GM18873 (cell line): ENCODE data around the gene RNU5B-1.

Source experiments
- ATAC-seq: cut with Tn5 transposase; IDR thresholded peaks from one replicate; pipeline ENCODE4 v1.9.1; 2021; ENCODE audit warnings: mild to moderate bottlenecking, moderate library complexity, moderate number of reproducible peaks; ENCODE audit not compliant: unreplicated experiment, low FRiP score

Gene RNU5B-1

DNA sequence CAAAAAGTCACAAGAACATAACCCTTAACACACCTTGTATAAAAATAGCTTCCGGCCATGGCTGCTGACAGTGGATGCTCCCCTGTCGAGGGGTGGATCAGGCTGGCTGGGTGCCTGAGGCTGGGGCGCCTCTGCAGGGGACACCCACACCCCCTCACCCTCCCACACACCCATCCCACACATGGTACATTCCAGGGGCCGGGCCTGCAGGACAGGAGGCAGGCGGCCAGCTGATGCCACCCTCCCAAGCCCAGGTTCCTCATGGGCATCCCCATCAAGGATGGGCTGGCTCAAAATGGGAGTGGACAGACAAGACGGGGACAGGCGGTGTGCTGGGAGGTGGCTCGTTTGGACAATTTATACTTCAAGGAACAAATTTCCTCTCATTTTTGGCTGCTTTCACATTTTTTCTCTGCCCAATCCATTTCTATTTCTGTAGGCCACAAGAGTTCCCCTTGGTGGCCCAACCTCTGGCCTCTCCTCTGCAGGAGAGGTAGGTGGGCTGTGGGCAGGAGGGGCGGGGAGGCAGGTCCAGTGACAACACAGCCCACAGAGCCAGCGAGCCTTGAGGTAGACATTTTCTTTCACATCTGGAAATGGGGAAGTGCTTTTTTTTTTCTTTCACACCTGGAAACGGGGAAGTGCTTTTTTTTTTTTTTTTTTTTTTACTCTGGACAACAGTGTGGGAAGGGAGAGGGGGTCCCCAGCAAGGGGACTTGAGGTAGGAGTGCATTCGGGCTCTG lies 23.3 kb downstream of the RNU5B-1 start:
- ATAC-seq, result no peak

DNA sequence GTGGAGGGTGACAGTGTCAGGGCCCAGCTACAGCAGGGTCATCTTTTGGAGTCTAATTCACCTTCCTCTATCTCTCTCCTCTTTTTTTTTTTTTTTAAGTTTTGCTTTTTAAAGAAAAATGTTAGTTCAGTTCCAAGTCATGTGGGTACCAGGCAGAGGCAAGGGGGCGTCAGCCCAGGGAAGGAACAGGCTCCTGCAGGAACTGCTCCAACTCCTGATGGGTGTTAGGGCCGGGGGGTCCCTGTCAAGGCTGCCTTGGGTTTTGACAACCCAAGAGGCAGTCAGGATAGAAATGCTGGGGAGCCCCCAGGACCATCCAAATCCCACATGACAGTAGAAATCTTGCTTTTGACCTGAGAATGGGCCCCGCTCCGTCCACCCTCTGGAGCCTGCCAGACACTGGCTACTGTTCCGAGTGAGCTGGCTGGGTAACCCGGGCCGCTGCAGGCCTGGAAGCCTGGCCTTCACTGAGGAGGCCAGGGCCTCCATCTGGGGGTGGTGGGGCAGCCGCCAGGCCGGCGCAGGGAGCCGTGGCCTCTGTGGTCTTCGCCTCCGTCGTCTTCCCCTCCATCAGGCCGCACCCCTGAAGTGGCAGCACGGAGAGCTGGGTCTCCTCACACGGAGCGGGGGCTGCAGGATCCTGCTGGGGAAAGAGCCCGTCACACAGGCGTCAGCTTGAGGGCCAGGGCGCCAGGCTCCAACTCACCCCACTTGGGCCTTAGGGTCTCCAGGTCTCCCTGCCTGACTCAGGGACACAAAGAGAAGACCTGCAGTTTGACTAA lies 24.2 kb downstream of the RNU5B-1 start:
- no peak for ATAC-seq

DNA sequence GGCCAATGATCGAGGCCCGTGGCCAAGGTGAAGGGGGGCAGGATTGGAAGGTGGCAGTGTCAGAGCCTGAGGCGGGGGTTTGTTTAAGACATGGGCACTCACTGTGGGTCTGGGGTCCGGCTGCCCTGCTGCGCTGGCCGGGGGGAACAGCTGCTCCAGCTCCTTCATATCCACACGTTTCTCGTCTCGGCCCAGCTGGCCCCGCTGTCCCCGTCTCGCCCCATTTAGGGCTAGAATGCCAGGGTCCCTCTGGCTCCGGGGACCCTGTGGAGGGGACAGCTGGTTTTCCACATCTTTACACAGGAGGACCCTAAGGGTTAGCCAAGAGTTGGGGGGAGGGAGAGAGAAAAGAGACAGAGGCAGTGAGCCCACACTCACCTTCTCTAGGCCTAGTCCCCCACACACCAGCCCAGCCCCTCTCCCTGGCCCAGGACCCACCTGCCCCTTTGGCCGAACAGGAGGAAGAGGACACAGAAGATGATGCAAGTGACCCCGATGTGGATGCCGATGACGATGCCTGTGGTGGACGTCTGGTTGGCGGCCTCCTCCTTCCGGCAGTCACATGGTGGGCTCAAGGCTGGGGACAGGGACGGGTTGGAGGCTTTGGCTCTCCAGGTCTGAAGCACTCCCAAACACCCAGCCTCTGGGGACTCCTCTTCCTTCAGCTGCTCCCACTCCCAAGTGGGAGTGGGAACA lies 25.0 kb downstream of the RNU5B-1 start:
- no peak for ATAC-seq

DNA sequence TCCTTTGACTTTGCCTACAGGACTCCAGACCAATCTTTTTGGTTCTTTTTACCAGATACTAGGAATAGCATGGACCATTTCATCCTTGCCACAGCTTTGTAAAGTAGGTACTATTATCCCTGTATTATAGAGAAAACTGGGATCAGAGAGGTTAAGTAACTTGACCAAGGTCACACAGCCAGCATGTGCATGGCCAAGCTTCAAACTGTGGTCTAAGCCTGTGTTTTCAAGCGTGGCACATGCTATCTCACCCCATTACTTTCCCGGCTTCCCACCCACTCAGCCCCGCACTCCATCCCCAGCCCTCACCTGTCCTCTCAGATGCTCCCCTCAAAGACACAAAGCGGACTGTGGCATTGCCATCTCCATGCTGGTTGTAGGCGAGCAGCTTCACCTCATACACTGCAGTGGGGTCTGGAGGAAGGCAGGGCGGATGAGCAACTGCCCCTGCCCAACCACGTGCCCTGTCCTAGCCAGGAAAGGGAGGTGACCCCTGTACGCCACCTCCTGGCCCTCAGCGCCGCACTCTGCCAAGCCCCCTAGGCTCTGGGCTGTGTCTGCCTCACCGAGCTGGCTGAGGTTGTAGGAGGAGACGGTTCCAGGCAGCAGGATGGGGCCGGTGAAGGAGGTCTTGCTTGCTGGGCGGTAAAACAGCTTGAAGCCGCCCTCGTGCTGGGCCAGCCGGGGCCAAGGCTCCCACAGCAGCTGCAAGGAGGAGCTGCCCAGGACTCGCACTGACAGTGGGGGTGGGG lies 25.7 kb downstream of the RNU5B-1 start:
- no peak for ATAC-seq

DNA sequence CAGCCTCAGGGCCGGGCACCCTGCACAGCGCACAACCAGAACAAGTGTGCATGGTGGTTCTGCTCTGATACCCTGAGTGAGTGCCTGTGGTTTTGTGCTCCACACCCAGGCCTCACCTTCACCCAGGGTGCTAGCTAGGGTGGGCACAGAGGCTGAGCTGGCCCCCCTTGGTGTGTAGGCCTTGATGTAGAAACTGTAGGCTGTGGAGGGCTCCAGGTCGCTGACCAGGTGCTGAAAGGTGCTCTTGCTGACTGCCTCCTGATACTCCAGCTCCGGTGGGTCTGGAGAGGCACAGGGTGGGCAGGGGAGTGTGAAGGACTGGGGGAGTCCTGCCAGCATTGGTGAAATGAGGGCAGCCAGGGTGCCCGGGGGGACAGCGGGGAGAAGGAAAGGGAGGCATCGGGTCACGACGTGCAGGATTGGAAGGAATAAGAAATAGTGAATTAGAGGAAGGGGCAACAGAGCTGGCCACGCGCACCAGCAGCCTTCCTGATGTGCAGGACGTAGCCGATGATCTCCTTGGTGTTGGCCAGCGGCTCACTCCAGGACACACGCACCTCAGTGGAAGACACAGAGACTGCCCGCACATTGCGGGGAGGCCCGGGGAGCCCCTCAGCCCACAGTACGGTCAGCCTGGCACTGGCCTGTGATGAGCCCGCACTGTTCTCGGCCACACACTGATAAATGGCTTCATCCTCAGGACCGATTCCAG lies 26.6 kb downstream of the RNU5B-1 start:
- no peak for ATAC-seq

DNA sequence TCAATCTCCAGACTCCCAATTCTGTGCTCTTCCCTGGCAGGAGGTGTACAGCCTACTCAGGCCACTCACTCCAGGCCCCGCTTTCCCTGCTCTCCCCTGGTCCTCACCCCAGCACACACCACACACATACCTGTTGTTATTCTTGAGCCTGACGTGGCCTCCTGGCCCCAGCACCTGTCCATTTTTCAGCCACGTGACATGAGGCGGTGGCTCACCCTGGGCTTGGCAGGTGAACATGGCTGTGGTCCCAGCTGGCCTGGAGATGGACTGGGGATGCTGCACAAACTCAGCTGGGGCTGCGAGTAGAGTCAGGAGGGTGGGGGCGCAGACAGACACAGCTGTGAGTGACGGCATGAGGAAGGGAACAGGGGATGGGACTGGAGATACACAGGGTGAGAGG lies 27.3 kb downstream of the RNU5B-1 start:
- ATAC-seq, result no peak

DNA sequence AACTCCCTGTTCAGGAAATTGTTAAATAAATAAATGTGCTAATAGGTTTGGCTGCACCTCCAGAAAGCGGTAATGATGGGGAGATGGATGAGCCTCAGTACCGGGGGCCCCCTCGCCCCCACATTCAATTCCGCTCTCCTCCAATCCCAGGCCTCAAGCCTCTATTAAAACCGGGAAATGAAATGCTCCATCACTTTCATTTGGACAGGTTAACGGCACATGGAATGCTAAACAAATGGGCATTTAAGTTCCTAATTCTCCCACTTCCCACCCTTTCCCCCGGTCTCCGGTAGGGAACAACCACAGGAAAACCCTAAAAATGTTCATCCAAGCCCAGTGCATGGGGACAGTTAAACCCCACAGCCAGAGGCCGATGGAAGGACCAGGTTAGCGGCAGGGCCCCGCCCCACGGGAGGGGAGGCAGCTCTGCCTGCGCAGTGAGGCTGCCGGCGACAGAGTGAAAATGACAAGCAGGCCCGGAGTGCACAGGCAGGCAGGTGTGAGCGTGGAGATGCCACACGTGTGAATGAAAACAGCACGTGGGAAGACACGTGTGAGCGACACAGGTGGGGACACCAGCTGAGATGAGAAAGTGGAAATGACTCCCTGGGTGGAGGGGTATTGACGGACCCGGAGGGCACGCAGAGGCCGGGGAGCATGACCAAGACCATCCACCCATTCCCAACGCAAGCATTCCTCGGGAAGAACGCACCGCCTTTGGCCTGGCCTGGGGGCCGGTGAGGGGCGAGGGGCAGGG lies 28.1 kb downstream of the RNU5B-1 start:
- no peak for ATAC-seq

DNA sequence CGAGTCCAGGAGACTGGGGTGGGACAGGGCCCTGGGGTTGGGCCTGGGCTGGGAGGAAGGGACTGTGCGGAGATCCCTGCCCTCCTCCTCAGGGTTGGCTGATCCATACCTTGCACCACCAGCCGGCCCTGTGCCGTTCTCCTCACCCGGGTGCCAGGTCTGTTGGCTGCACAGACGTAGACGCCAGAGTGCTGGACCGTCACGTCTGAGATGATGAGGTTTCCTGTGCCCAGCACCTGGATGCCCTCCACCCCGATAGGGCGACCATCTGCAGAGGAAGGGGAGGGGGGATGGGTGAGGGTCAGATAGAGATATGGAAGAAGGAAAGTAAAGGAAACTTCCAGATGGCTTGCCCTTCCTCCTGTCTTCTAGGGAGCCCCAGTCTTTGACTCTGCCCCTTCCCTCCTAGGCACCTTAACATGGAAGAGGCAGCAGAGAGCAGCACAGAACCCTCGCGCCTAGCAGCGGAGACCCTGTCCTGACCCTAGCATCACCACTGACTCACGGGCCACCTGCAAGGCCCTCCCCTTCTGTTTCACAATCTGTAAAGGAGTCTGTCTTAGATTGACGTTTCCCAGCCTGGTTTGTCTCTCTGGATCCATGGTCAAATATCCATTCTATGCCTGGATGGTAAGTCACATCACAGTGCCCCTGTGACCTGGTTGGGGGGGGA lies 28.8 kb downstream of the RNU5B-1 start:
- ATAC-seq, result no peak

DNA sequence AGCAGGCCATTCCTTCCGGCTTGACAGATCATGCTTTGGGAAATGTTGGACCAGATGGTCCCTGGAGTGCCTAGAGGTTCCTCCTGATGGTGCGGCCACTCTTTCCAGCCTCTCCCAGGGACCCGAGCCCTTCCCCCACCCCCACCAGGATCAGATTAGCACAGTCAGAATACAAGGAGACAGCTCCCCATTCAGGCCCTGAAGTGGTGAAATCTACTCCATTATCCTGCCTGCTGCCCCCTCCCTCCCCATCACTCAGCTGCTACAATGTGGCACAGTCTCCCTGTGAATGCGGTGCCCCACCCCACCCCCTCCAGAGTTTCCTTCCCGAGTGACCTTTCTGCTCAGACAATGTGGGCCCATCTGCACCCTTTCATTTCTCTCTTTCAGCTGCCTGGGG lies 29.4 kb downstream of the RNU5B-1 start:
- no peak for ATAC-seq

DNA sequence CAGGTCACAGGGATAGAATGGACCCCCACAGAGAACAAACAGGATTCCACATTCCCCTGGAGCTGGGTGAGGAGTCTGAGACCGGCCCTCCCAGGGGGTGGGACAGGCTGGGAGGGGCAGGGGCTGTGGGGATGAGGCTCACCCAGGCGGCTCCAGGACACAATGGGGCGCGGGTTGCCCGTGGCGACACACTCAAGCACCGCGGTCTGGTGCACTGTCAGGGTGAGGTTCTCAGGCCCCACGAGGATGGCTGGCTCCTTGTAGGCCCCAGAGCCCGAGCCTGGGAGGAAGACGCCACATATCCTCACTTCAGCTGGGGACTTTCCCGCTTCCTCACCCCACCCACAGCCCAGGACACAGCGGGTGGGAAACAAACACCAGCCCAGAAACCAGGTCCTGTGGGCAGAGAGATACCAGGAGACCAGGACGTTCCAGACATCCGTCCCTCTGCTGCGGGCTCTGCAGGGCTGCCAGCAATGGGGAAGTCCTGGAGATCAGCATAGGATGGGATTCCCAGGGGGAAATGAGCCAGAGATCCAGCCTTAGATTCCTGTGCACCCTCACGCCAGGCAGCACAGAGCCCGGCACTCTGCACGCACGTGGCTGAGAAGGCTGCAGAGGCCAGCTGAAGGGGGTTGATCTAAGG lies 30.2 kb downstream of the RNU5B-1 start:
- no peak for ATAC-seq

DNA sequence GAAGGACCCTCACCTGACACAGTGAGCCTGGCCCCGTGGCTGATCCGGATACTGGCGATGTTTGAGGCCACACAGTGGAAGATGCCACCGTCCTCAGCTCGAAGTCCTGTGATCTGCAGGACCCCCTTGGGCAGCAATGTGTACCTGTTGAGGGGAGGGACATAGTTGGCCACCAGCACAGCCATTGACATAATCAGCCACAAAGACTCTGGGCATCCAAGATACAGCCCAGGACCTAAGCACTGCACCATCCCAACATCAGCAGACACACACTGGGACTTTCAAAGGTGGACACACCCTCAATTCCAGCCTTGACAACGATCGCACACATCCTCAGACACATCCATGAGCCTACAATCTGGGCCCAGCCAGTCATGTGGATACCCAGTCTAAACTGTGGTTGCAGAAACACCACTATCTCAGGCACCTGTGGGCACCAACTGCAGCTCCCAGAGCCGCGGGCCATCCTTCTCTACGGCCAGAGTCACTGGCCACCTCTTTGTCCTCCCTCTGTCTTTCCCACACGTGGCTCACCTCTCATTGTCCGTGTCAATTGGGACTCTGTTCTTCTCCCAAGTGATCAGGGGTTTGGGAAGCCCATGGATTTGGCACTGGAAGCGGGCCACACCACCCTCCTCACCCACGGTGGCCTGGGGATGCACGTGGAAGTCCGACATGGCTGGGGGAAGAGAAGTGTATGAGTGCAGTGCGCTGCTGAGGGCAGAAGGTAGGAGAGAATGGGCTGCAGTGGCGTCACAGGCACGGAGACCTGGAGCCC lies 31.0 kb downstream of the RNU5B-1 start:
- ATAC-seq, result no peak

DNA sequence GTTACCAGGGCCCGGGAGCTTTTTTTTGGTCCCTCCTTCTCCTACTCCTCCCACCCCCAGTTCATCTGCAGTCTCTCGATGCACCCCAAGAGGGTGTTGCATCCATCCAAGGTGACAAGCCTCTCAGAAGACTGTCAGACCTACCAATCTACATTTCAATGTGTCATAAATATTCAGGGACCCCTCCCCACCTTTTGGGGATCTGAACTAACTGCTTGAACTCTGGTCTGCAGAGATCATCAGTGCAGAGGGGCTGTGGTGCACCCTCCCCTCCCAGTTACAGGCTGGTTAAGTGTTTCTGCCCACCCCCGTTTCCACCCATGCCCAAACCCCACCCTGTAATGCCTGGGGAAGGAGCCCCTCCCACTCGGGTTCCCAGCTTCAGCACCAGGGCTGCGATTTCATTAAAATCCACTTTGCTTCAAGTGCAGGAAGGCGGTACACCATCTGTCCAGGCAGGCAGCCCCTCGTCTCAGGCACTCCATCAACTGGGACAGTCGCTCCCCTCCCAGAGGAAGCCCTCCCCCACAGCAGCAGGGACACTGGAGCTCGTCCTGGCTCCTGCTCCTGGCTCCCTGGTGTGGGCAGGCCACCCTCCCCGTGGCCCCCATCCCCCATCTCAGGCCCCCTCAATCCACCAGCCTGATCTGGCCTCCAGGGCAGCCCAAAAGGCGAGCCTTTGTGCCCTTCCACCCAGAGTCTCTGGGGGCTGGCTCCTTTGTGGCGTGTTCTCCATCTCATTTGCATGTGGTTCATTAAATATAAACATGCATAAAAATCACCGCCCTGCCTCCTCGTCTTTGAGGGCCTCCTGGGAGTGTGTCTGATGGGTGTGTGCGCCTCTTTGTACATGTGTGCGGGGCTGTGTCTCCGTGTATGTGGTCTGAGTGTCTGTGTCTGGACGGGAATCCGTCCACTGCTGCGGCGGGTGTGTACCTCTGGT lies 32.3 kb downstream of the RNU5B-1 start:
- ATAC-seq, result no peak

DNA sequence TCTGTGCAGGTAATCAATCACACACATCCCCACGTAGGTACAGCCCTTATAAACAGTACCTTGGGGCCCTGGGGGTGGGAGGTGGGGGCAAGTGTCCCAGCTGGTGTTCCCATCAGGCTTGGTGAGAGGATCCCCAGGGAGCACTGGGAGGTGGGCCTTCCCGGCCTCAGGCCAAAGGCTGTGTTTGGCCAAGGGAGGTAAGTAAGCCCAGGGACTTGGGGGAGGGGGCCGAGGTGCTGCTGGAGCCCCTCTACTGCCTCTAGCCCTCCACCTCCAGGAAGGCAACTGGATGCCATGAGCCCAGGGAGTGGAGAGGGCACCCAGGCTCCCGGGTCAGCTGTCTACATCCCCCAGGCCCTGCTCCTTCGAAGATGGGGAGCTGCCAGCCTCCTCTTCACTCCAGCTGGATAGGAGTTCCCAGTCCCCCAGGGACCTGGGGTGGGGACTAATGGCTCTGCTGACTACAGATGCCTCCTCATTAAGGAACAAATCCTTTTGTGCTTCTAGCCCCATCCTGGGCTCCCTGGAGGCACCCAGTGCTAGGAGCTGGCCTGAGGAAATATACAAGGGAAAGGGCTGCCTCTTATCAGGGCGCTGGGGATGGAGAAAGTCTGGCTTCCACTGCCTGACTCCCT lies 33.1 kb downstream of the RNU5B-1 start:
- ATAC-seq, result no peak

DNA sequence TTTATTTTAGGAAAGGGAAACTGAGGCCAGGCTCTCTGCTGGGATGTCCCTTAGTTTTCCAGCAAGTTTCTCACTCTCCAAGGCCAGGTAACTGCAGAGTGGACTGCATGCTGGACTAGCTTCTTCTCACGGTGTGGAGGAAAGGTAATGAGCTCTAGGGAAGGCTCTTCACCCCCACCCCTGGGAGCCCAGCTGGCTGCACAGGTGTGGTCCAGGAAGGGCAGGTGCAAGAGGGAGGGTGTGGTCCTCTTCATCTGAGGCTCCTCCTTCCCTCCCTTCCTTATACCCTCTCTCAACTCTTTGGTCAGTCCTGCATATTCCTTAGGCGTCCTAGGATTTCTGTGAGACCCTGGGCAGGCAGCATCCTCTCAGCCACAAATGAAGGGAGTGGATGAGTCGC lies 33.9 kb downstream of the RNU5B-1 start:
- no peak for ATAC-seq

DNA sequence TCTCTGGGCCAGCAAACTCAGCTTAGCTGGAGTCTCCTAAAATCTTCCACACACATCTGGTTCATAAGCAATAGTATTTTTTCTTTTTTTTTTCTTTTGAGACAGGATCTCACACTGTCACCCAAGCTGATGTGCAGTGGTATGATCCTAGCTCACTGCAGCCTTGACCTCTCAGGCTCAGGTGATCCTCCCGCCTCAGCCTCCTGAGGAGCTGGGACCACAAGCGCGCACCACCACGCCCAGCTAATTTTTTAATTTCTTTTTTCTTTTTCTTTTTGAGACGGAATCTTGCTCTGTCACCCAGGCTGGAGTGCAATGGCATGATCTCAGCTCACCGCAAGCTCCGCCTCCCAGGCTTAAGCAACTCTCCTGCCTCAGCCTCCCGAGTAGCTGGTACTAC lies 34.3 kb downstream of the RNU5B-1 start:
- no peak for ATAC-seq

DNA sequence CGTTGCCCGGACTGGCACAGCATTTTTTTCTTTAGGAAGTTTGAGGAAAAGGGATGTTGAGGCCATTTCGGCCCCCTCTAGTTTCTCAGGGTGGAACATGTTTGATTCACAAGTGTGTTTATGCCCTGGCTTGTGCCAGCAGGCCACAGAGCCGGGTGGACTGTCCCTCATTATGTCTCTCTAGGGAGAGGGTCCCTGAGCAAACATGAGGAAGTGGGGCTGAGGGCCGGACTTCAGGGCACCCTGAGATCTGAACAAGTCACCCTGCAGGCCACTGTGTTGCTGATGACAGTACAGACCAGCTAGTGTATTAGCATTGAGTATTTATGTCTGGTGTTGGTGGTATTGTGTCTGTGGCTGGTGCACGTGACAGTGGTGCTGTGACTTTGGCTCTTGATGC lies 34.9 kb downstream of the RNU5B-1 start:
- ATAC-seq, result no peak
